Heart left ventricle (tissue), 13 donors: ENCODE data around the gene NRTN.

Experiments used
- POLR2A ChIP-seq, 2 donors: fragments of 450-650 bp; IDR thresholded peaks; one replicate each; pipeline ENCODE4 v1.6.1; 2017; ENCODE audit warnings: antibody characterized with exemption in 2 of 2, mild to moderate bottlenecking in 2 of 2, moderate library complexity in 2 of 2
- TF ChIP-seq, protein P1 (sequence below), 12 donors: fragments of 200-600 bp; sonication (generic) in 4 of 12; IDR thresholded peaks; one replicate each; pipeline versions ENCODE4 v1.5.0 to v1.8.0; 2018 to 2022; ENCODE audit warnings: antibody characterized with exemption in 12 of 12, mild to moderate bottlenecking in 5 of 12
- donor health status: ischemic (EF 13 %, LVEDD 7.1; RV severe dilation, severe dysfunction).
- donor health status: DM: no; HTN: yes; CAD: no.
- donor health status: DM: no; HTN: no; CAD: no.
- donor health status: ischemic (EF 25% LVEDD 6.9; RV normal size, moderate dysfunction).
- donor health status: ischemic (EF 25% LVEDD 5.7; RV mildly dilated, moderate dysfunction).
- donor health status: ischemic (EF 35%, LVEDD 5.7; RV mildly dilated, moderate dysfunction).
- donor health status: nonischemic (EF 11% LVEDD 7.7; RV severe dilation, severe dysfunction).
- donor health status: DM: yes; HTN: yes; CAD: no.
- donor health status: PGD.
- donor health status: ischemic (EF 29% LVEDD 5.4; RV normal size, mild dysfunction).
- donor health status: nonischemic (EF 23%, LVEDD 6.1; RV moderate dilation, normal function).

DNA sequence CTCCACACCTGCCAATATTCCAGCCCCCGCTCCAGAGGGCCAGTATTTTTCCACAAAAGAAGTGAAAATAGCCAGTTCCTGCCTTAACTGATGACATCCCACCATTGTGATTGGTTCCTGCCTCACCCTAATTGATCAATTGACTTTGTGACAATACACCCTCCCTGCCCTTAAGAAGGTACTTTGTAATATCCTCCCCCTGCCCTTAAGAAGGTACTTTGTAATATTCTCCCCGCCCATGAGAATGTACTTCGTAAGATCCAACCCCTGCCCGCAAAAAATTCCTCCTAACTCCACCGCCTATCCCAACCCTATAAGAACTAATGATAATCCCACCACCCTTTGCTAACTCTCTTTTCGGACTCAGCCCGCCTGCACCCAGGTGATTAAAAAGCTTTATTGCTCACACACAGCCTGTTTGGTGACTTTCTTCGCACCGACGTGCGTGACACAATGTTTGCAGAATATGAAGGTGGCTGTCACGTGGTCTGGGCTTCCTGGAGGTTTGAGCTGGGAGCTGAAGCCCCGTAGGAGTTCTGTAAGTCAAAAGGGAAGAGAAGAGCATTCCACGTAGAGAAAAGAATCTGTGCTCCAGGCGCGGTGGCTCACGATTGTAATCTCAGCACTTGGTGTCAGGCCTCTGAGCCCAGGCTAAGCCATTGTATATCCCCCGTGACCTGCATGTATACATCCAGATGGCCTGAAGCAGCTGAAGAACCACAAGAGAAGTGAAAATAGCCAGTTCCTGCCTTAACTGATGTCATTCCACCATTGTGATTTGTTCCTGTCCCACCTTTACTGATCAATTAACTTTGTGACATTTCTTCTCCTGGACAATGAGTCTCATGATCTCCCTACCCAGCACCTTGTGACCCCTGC is 52.6 kb downstream of the NRTN start:
- TF ChIP-seq, protein P1, sequence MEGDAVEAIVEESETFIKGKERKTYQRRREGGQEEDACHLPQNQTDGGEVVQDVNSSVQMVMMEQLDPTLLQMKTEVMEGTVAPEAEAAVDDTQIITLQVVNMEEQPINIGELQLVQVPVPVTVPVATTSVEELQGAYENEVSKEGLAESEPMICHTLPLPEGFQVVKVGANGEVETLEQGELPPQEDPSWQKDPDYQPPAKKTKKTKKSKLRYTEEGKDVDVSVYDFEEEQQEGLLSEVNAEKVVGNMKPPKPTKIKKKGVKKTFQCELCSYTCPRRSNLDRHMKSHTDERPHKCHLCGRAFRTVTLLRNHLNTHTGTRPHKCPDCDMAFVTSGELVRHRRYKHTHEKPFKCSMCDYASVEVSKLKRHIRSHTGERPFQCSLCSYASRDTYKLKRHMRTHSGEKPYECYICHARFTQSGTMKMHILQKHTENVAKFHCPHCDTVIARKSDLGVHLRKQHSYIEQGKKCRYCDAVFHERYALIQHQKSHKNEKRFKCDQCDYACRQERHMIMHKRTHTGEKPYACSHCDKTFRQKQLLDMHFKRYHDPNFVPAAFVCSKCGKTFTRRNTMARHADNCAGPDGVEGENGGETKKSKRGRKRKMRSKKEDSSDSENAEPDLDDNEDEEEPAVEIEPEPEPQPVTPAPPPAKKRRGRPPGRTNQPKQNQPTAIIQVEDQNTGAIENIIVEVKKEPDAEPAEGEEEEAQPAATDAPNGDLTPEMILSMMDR (IDR thresholded peaks at IDR 0.05) = no peak
- TF ChIP-seq POLR2A (IDR thresholded peaks at IDR 0.05) = no peak
